ENCODE results near the gene SOX12. TPM values are rescaled to one million over a fixed set of nuclear protein-coding genes. Genes with fewer than 3 reads are reported as not detected.

Gene SOX12
- total and polyA plus RNA-seq, 4 donors = 0.67 to 4.2 (median 1.7) TPM

- H3K4me3 ChIP-seq (ENCODE audit: low read depth in 1 of 3, low read length in 3 of 3) = no peak overlapping the region
- H3K36me3 ChIP-seq (ENCODE audit: control insufficient read depth in 4 of 4, insufficient read depth in 3 of 4, low read depth in 1 of 4, low read length in 3 of 4) = peaks cover 0 to 4% (median 0%) of the 10 kb centered on the region in 4 donors
- no peaks in the 10 kb centered on the region for H3K9me3 ChIP-seq (ENCODE audit: control insufficient read depth in 4 of 4, low read length in 3 of 4)
- no peak overlapping the region for H3K27ac ChIP-seq (ENCODE audit: low read depth in 1 of 2, low read length in 2 of 2)
- H3K27me3 ChIP-seq (ENCODE audit: control insufficient read depth in 4 of 4, insufficient read depth in 4 of 4, low read length in 3 of 4) = no peaks in the 10 kb centered on the region
- 61% methylated on average over 3 of the region's 3 CpGs for WGBS
- no peak for DNase-seq (ENCODE audit: low spot score)
- no peak overlapping the region for H3K9ac ChIP-seq (ENCODE audit: low read depth in 1 of 2, low read length in 2 of 2)
- no peaks in the 10 kb centered on the region for H3K4me1 ChIP-seq (ENCODE audit: control insufficient read depth in 4 of 4, insufficient read depth in 4 of 4, low read length in 3 of 4)
- TF ChIP-seq SP1 (IDR thresholded peaks at IDR 0.05) (no peak), TAF1 (conservative IDR thresholded peaks at IDR 0.05) (no peak), GABPA (IDR thresholded peaks at IDR 0.05 in 1 of 2, conservative IDR thresholded peaks at IDR 0.05 in 1 of 2) (no peak), ATF3 (IDR thresholded peaks at IDR 0.05) (no peak)
Measured at GRCh38 chr20:284172-284571, 41.2 kb upstream of the SOX12 start.

GRCh38 chr20:286508-286907, 38.8 kb upstream of the SOX12 start:
- Histone ChIP-seq H3K4me1 (ENCODE audit: control insufficient read depth in 4 of 4, insufficient read depth in 4 of 4, low read length in 3 of 4) (peaks cover 0 to 17% (median 11%) of the 10 kb centered on the region in 4 donors), H3K27ac (ENCODE audit: low read depth in 1 of 2, low read length in 2 of 2) (no peak overlapping the region), H3K9me3 (ENCODE audit: control insufficient read depth in 4 of 4, low read length in 3 of 4) (no peaks in the 10 kb centered on the region), H3K36me3 (ENCODE audit: control insufficient read depth in 4 of 4, insufficient read depth in 3 of 4, low read depth in 1 of 4, low read length in 3 of 4) (peaks cover 0 to 4% (median 0%) of the 10 kb centered on the region in 4 donors), H3K9ac (ENCODE audit: low read depth in 1 of 2, low read length in 2 of 2) (no peak overlapping the region), H3K27me3 (ENCODE audit: control insufficient read depth in 4 of 4, insufficient read depth in 4 of 4, low read length in 3 of 4) (no peaks in the 10 kb centered on the region), H3K4me3 (ENCODE audit: low read depth in 1 of 3, low read length in 3 of 3) (no peak overlapping the region)
- TF ChIP-seq REST (IDR thresholded peaks at IDR 0.05) (no peak), NR2F2 (IDR thresholded peaks at IDR 0.05) (no peak), HNF4G (IDR thresholded peaks at IDR 0.05) (no peak), HNF4A (conservative IDR thresholded peaks at IDR 0.05) (no peak), GABPA (IDR thresholded peaks at IDR 0.05 in 1 of 2, conservative IDR thresholded peaks at IDR 0.05 in 1 of 2) (no peak), RAD21 (IDR thresholded peaks at IDR 0.05) (no peak), MAX (IDR thresholded peaks at IDR 0.05) (no peak), ATF3 (IDR thresholded peaks at IDR 0.05) (no peak)
- DNase-seq (ENCODE audit: low spot score) = no peak
- whole genome bisulfite sequencing = 79% methylated on average over 2 of the region's 2 CpGs

- Histone ChIP-seq H3K4me1 (ENCODE audit: control insufficient read depth in 4 of 4, insufficient read depth in 4 of 4, low read length in 3 of 4) (peaks cover 0 to 19% (median 12%) of the 10 kb centered on the region in 4 donors), H3K36me3 (ENCODE audit: control insufficient read depth in 4 of 4, insufficient read depth in 3 of 4, low read depth in 1 of 4, low read length in 3 of 4) (no peaks in the 10 kb centered on the region), H3K9ac (ENCODE audit: low read depth in 1 of 2, low read length in 2 of 2) (no peak overlapping the region), H3K27ac (ENCODE audit: low read depth in 1 of 2, low read length in 2 of 2) (no peak overlapping the region), H3K27me3 (ENCODE audit: control insufficient read depth in 4 of 4, insufficient read depth in 4 of 4, low read length in 3 of 4) (no peaks in the 10 kb centered on the region), H3K9me3 (ENCODE audit: control insufficient read depth in 4 of 4, low read length in 3 of 4) (no peaks in the 10 kb centered on the region), H3K4me3 (ENCODE audit: low read depth in 1 of 3, low read length in 3 of 3) (no peak overlapping the region)
- no peak for DNase-seq (ENCODE audit: low spot score)
- 80% methylated on average over 3 of the region's 3 CpGs for WGBS
- no peak for TF ChIP-seq REST (IDR thresholded peaks at IDR 0.05)
- TF ChIP-seq HNF4G (IDR thresholded peaks at IDR 0.05) = no peak
- no peak for TF ChIP-seq TAF1 (conservative IDR thresholded peaks at IDR 0.05)
- no peak for TF ChIP-seq EGR1 (IDR thresholded peaks at IDR 0.05; ENCODE audit: low read depth in 2 of 2)
- no peak for TF ChIP-seq RAD21 (IDR thresholded peaks at IDR 0.05)
- TF ChIP-seq FOXA2 (IDR thresholded peaks at IDR 0.05) = no peak
- no peak for TF ChIP-seq JUND (IDR thresholded peaks at IDR 0.05)
- no peak for TF ChIP-seq YY1 (IDR thresholded peaks at IDR 0.05)
Measured at GRCh38 chr20:288956-289692, 36.2 kb upstream of the SOX12 start.

Measured in liver (tissue), 9 donors.